Activated CD8-positive, alpha-beta memory T cell treated with anti-CD3 and anti-CD28 coated beads for 48 hours (primary cell): ENCODE measurements around the gene TBCE.
"Not testable (repeated sequence)": the region's sequence is repeated elsewhere in the genome, so short reads cannot be mapped to it uniquely, and the experiment has no call there.

Experiments used
- DNase-seq, 3 experiments: peaks; one replicate each; pipeline ENCODE4 v3.0.0-alpha.2; 2020; ENCODE audit warnings: low read depth in 2 of 3, low spot score in 2 of 3

Gene TBCE

DNA sequence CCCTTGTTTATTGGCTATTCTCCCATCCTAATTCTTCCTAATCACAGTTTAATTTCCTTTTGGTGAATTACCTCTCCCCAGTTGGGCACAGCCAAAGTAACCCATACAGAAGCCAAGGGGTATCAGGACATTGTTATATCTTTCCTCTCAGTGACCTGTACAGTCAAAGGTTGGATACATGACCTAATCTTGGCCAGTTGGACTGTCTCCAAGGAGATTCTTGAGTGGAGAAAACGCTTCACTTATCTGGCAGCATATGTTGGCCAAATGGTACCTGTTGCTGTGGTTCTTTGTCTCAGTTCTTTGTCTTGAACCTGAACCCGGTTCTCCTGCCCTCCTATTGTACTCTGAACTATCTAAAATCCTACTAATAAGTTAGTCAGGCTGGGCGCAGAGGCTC, 15.3 kb upstream of the TBCE start:
- DNase-seq: no peak

DNA sequence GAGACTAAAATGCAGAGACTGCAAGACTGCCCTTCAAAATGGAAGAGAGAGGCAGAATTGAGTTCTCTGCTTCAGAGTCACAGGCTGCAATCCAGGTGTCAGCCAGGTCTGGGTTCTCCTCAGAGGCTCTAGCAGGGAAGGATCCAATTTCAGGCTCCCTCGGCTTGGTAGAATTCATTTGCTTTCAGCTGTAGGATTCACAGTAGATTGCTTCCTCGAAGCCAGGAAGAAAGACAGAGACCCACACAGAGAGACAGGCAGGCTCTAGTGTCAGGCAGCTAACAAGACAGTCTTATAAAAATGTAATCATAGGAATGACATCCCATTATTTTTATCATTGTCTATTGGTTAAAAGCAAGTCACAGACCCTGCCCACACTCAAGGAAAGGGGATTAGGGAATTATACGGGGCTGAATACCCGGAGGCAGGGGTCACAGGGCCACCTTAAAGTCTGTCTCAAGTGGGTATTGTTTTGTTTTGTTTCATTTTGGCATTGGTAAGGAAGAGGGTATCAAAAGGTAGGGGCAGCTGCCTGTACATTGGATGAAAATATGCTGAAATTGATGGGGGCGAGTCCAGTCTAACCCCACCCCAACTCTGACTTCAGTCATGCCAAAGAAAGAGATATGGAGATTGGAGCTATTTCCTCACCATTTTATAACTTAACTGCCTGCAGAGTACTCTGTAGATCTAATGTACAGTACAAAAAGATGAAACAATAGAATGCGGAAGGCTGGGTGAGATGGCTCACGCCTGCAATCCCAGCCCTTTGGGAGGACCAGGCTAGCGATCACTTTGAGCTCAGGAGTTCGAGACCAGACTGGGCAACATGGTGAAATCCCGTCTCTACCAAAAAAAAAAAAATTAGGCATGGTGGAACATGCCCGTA, 9.5 kb upstream of the TBCE start:
- no peak for DNase-seq

DNA sequence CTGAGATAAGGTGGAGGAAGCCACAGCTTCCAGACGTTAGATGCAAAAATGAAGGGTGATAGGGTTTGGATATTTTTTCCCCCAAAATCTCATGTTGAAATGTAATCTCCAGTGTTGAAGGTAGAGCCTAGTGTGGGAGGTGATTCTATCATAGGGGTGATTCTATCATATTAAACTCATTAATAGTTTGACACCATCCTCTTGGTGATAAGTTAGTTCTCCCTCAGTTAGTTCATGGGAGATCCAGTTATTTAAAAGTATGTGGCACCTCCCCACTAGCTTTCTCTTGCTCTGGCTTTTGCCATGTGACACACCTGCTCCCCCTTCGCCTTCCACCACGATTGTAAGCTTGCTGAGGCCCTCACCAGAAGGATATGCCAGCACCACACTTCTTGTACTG, 8.3 kb upstream of the TBCE start:
- no peak for DNase-seq

DNA sequence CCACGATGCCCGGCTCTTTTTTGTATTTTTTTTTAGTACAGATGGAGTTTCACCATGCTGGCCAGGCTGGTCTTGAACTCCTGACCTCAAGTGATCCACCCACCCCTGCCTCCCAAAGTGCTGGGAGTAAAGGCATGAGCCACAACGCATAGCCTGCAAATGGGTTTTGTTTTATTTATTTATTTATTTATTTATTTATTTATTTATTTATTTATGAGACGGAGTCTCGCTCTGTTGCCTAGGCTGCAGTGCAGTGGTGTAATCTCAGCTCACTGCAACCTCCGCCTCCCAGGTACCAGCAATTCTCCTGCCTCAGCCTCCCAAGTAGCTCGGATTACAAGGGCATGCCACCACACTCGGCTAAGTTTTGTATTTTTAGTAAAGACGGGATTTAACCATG, 3.0 kb upstream of the TBCE start:
- DNase-seq: not testable (repeated sequence)

DNA sequence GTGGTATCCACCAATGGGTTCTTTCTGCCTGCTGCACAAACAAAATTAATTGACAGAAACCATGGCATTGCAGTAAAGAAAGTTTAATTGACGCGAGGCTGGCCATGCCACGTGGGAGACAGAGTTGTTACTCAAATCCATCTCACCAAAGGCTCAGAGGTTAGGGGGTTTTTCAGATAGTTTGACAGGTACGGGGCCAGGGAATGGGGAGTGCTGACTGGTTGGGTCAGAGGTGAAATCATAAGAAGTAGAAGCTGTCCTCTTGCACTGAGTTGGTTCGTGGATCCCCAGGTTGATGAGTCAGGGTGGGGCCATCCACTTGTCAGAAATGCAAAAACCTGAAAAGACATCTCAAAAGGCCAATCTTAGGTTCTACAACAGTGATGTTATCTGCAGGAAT, 941 bp upstream of the TBCE start:
- DNase-seq: peak in 1 of 3 experiments; percentile 11

DNA sequence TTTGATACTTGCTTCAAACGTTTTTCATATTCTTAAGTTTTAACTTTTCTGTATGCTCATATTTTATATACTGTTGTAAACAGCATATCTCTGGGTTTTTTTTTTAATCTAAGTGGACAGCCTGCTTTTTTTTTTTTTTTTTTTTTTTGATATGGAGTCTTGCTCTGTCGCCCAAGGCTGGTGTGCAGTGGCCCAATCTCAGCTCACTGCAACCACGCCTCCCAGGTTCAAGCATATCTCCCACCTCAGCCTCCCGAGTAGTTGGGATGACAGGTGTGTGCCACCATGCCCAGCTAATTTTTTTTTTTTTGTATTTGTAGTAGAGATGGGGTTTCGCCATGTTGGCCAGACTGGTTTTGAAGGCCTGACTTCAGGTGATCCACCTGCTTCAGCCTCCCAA, 1.2 kb downstream of the TBCE start:
- DNase-seq: no peak

DNA sequence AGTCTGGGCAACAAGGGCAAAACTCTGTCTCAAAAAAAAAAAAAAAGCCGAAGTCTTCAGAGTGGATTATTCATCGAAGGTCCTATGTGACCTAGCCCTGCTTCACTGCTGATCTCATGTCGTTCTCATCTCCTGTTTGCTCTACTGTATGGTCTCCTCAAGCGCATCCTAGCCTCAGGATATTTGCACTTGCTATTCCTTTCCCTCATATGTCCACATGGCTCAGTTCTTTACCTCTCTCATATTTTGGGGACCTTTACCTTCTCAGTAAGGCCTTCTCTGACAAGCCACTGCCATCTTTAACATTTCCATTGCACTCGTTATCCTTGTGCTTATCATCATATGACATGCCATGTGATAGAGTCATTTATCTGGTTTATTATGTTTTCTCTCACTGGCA, 2.6 kb downstream of the TBCE start:
- DNase-seq: no peak

DNA sequence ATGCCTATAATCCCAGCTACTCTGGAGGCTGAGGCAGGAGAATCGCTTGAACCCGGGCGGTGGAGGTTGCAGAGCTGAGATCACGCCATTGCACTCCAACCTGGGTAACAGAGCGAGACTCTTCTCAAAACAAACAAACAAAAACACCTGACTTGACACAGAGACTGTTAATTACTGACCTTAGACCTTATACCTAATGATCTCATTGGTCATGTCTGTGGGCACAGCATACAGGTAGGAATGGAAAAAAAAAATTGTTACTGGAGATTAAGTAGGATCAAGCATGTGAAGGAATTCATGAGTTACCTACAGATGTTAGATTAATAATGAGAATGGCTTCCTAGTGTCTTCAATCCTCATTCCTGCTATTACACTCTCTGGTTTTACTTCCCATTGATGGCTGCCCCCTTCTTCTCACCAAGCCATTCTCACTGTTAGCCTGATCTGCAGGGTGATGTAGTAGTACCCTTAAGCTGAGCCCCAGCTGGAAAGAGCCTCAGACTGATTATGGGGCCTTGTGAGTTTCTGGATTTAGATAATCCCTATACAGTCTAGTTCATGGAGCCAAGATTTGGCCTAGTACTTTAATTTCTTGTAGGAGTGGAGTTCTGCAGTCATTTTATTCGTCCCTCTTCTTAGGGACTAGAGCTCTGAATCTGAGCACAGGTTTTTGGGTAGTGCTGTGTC, 8.8 kb downstream of the TBCE start:
- DNase-seq: no peak

DNA sequence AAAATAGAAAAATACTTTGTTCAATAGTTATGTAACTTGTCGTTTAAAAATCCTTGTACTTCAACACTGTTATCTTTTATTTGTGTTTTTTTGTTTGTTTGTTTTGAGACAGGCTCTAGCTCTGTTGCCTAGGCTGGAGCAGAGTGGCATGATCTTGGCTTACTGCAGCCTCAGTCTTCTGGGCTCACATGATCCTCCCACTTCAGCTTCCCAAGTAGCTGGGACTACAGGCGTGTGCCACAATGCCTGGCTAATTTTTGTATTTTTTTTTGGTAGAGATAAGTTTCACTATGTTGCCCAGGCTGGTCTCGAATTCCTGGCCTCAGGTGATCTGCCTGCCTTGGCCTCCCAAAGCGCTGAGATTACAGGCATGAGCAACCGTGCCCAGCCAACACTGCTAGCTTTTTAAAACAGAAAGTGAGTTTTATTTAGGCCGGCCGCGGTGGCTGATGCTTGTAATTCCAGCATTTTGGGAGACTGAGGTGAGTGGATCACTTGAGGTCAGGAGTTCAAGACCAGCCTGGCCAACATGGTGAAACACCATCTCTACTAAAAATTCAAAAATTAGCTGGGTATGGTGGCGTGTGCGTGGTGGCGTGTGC, 11.0 kb downstream of the TBCE start:
- DNase-seq: not testable (repeated sequence)

DNA sequence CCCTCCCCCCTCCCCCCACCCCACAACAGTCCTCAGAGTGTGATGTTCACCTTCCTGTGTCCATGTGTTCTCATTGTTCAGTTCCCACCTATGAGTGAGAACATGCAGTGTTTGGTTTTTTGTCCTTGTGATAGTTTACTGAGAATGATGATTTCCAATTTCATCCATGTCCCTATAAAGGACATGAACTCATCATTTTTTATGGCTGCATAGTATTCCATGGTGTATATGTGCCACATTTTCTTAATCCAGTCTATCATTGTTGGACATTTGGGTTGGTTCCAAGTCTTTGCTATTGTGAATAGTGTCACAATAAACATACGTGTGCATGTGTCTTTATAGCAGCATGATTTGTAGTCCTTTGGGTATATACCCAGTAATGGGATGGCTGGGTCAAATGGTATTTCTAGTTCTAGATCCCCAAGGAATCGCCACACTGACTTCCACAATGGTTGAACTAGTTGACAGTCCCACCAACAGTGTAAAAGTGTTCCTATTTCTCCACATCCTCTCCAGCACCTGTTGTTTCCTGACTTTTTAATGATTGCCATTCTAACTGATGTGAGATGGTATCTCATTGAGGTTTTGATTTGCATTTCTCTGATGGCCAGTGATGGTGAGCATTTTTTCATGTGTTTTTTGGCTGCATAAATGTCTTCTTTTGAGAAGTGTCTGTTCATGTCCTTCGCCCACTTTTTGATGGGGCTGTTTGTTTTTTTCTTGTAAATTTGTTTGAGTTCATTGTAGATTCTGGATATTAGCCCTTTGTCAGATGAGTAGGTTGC, 14.9 kb downstream of the TBCE start:
- not testable (repeated sequence) for DNase-seq

DNA sequence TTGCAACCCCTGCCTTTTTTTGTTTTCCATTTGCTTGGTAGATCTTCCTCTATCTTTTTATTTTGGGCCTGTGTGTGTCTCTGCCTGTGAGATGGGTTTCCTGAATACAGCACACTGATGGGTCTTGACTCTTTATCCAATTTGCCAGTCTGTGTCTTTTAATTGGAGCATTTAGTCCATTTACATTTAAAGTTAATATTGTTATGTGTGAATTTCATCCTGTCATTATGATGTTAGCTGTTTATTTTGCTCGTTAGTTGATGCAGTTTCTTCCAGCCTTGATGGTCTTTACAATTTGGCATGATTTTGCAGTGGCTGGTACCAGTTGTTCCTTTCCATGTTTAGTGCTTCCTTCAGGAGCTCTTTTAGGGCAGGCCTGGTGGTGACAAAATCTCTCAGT, 18.4 kb downstream of the TBCE start:
- DNase-seq: not testable (repeated sequence)

DNA sequence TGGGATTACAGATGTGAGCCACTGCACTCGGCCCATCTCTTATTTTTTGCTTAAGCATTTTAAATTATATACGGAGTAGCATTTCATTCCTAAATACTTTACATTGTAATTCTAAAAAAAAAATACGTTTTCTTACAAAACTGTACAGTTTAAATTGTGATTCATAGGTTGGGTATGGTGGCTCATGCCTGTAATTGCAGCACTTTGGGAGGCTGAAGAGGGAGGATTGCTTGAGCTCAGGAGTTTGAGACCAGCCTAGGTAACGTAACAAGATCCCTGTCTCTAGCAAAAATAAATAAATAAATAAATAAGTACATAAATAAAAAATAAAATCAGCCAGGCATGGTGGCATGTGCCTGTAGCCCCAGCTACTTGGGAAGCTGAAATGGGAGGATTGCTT, 24.6 kb downstream of the TBCE start:
- DNase-seq: no peak

DNA sequence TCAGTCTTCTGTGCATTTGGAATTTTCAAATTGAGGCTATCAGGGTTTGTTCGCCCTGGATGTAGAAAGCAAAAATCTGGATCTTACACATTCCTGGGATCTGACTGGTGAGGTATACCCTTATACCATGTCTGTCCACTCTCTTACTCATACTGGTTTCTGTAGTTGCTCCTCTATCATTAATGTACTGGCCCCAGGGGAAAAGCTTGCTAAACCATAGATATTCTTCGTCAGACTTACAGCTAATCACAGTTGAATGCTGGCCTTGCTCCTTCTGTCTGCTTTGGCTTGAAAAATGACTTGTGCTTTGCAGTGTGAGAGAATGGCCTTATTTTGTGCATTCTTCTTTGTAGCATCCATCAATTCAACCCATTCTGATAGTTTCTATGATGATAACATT, 30.5 kb downstream of the TBCE start:
- no peak for DNase-seq

DNA sequence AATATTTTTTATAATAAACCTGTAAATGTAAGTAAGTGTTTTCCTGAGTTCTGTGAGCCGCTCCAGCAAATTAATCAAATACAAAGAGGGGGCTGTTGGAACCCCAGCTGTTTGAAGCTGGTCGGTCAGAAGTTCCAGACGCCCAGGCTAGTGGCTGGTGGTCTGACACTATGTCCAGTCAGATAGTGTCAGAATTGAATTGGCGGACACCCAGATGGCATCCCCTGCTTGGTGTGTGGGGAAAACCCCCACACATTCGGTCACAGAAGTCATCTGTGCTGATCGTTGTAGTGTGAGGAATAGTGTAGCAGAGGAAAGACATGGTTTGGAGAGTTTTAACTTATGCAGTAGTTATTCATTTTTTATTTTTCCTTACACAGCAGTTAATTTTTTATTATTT, 32.4 kb downstream of the TBCE start:
- no peak for DNase-seq

DNA sequence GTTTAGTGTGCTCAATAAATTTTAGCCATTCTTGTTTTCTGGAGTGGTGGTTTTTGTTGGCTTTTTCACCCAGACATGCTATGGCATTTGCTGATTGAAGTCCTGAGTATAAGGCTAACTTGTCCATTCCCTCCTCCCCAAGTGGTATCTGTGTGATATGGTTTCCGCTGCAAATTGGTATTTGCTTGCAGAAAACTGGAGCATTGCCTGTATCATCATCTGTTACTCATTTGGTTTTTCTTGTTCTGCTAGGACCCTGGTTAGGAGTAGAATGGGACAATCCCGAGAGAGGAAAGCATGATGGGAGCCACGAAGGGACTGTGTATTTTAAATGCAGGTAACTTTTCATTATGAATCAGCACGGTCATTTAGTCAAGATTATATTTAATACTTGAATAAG, 34.0 kb downstream of the TBCE start:
- DNase-seq: no peak

DNA sequence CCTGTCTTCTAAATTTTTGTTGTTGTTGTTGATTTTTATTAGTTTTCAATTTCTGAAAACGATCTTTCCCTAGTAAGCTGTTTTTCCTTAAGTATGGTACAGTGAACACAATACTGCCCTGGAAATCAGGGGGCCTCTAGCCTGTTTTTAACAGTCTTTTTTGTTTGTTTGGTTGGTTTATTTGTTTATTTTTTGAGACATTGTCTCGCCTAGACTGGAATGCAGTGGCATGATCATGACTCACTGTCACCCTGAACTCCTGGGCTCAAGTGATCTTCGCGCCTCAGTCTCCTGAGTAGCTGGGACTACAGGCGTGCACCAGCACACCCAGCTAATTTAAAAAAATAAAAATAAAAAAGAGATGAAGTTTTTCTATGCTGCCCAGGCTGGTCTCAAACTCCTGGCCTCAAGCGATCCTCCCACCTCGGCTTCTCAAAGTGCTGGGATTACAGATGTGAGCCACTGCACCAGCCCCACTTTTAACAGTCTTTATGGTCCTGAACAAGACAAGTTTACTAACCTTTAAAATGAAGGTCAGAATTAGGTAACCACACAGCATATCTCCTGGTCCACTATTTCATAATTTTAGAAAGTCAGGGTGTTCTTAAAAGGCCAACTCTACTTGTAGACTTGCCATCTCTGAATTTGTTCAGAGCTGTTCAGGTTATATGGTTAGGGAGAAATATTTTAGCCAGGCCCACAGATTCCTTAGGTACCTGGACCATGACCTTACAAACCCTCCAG, 35.4 kb downstream of the TBCE start:
- no peak for DNase-seq

DNA sequence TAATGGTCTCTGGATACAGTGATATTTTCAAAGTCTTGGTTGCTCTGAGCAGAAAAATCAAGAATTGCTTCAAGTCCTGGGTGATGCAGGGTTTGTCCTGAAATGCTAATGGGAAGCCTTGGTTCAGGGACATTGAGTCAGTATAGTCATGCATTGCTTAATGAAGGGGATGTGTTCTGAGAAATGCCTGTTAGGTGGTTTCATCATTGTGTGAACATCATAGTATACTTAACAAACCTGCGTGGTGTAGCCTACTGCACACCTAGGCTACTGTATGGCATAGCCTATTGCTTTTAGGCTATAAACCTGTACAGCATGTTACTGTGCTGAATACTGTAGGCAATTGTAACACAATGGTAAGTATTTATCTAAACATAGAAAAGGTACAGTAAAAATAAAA, 36.4 kb downstream of the TBCE start:
- DNase-seq: no peak

DNA sequence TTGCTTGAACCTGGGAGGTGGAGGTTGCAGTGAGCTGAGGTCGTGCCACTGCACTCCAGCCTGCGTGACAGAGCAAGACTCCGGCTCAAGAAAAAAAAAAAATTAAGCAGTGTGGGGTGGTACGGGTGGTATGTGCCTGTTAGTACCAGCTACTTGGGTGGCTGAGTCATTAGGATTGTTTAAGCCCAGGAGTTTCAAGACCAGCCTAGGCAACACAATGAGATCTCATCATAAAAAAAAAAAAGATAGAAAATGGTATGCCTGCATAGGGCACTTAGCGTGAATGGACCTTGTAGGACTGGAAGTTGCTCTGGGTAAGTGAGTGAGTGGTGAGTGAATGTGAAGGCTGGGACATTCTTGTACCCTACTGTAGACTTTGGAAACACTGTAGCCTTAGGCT, 37.0 kb downstream of the TBCE start:
- no peak for DNase-seq

DNA sequence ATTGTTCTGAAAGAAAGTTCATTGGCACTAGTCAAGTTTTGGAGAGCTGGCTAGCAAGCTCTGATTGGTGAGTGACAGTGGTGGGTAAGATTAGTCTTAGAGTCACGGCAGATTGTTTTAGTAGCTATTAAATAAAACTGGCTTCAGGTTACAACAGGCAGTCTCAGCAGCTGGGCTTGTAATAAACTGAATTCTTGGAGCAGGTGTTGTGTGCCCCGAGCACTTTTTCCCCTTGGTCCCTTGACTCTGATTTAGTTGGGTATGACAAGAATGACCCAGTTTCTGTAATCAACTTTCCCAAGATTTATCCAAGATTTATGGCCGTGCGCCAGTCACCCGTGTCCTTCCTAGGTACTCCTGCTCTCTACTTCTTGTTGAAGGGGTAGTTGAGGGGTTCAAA, 40.2 kb downstream of the TBCE start:
- DNase-seq: no peak

DNA sequence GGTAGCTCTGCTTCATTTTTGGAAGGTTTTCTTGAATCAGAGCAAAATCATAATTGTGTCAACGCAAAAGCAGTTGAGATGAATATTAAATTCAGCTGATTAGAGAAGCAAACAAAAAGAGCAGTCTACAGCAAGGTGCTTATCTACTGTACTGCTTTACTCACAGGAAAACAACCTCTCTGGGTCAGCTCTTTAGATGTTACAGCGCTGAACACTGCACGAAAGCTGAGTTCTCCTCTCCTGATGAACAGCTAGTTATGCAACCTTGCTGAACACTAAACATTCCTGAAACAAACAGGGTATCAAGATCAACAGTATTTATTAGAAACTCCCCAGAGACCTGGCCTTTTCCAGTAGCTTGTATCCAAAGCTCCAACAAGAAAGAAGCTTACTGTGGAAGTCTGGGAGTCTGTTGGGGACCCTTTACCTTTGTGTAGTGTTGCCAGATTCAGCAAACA, 41.3 kb downstream of the TBCE start:
- no peak for DNase-seq
